Lower lobe of right lung (tissue), 1 donor: ENCODE measurements around the gene CFH. TPM values are rescaled to one million over a fixed set of nuclear protein-coding genes. Genes with fewer than 3 reads are reported as not detected.

Experiments used
- total RNA-seq: library from RNA; stranded (reverse); fragmentation: NEBNext Ultra II Directional; extraction: Animal tissue kit (Norgen Biotek cat#: 25700); gene quantifications from one replicate; pipeline ENCODE4 v1.2.1, GENCODE V29; 2021
- donor health status: DM: no; HTN: yes; CAD: no; lungs with severe emphysema.

Gene CFH
- total RNA-seq, 1 donor from 2014 or later: 69.6 TPM

Other genes starting within 250 kb of the CFH start
- 3.7 TPM for gene KCNT2, start 43.6 kb upstream of the CFH start, total RNA-seq
- gene CFHR3, start 122.8 kb downstream of the CFH start, total RNA-seq: 0.24 TPM
- 0.74 TPM for gene CFHR1, start 167.7 kb downstream of the CFH start, total RNA-seq
- not detected for gene CFHR4, start 236.0 kb downstream of the CFH start, total RNA-seq